ENCODE data around the gene SUCLA2.

SUCLA2 gene

GRCh38 chr13:47901441-47901840 lies 99.6 kb downstream of the SUCLA2 start:
- DNase-seq (ENCODE audit: low read depth) = no peak

GRCh38 chr13:47898080-47898479 lies 103.0 kb downstream of the SUCLA2 start:
- no peak for DNase-seq (ENCODE audit: low read depth)

- no peak for DNase-seq (ENCODE audit: low read depth)
These were observed 103.5 kb downstream of the SUCLA2 start for GRCh38 chr13:47897411-47898050.

GRCh38 chr13:47896546-47896945 lies 104.5 kb downstream of the SUCLA2 start:
- DNase-seq (ENCODE audit: low read depth) = no peak

GRCh38 chr13:47896111-47896510 lies 105.0 kb downstream of the SUCLA2 start:
- no peak for DNase-seq (ENCODE audit: low read depth)

- DNase-seq (ENCODE audit: low read depth) = no peak
These were observed 107.5 kb downstream of the SUCLA2 start for GRCh38 chr13:47893527-47893926.

Measured in stimulated activated CD4-positive, alpha-beta T cell treated with anti-CD3 and anti-CD28 coated beads, Interleukin-2, amount 100 ng/mL, for 4 hours (primary cell).